Hematopoietic multipotent progenitor cell treated with erythropoietin and hydrocortisone succinate and interleukin-3 and kit ligand, for 8 days (in vitro differentiated cells): ENCODE data around the gene PCCA.
"Not testable (repeated sequence)": the region's sequence is repeated elsewhere in the genome, so short reads cannot be mapped to it uniquely, and the experiment has no call there.

ENCODE experiments used
- DNase-seq: peaks from one replicate; pipeline ENCODE4 v3.0.0-alpha.2; 2015

Gene PCCA

GRCh38 chr13:100146534-100146933, 57.6 kb downstream of the PCCA start:
- no peak for DNase-seq

- DNase-seq: no peak
Observed at GRCh38 chr13:100147825-100148224, 58.9 kb downstream of the PCCA start.

GRCh38 chr13:100148422-100148821, 59.5 kb downstream of the PCCA start:
- no peak for DNase-seq

- no peak for DNase-seq
Observed at GRCh38 chr13:100149389-100149788, 60.5 kb downstream of the PCCA start.

GRCh38 chr13:100150711-100151110, 61.8 kb downstream of the PCCA start:
- not testable (repeated sequence) for DNase-seq

GRCh38 chr13:100154842-100155416, 66.0 kb downstream of the PCCA start:
- DNase-seq: no peak

GRCh38 chr13:100156788-100157187, 67.9 kb downstream of the PCCA start:
- DNase-seq: no peak

- DNase-seq: no peak
Observed at GRCh38 chr13:100158569-100158968, 69.7 kb downstream of the PCCA start.

- DNase-seq: no peak
Observed at GRCh38 chr13:100159584-100159983, 70.7 kb downstream of the PCCA start.

- no peak for DNase-seq
Observed at GRCh38 chr13:100160450-100160849, 71.6 kb downstream of the PCCA start.

GRCh38 chr13:100163375-100163774, 74.5 kb downstream of the PCCA start:
- no peak for DNase-seq

GRCh38 chr13:100173203-100173602, 84.3 kb downstream of the PCCA start:
- DNase-seq: no peak

GRCh38 chr13:100174455-100174854, 85.6 kb downstream of the PCCA start:
- DNase-seq: not testable (repeated sequence)

- DNase-seq: no peak
Observed at GRCh38 chr13:100175078-100175802, 86.3 kb downstream of the PCCA start.

GRCh38 chr13:100175803-100176182, 86.9 kb downstream of the PCCA start:
- no peak for DNase-seq

- no peak for DNase-seq
Observed at GRCh38 chr13:100176801-100177400, 88.0 kb downstream of the PCCA start.

GRCh38 chr13:100178309-100178708, 89.4 kb downstream of the PCCA start:
- no peak for DNase-seq

- DNase-seq: no peak
Observed at GRCh38 chr13:100179276-100179675, 90.4 kb downstream of the PCCA start.

GRCh38 chr13:100182900-100183490, 94.1 kb downstream of the PCCA start:
- no peak for DNase-seq

- peak; percentile 2 for DNase-seq
Observed at GRCh38 chr13:100184095-100184494, 95.2 kb downstream of the PCCA start.

GRCh38 chr13:100195568-100195967, 106.7 kb downstream of the PCCA start:
- DNase-seq: no peak

GRCh38 chr13:100196375-100196774, 107.5 kb downstream of the PCCA start:
- no peak for DNase-seq

- DNase-seq: no peak
Observed at GRCh38 chr13:100197116-100197515, 108.2 kb downstream of the PCCA start.
